GM12873 (cell line): ENCODE results near the gene HEATR1.

ENCODE experiments used
- TF ChIP-seq, protein P1 (sequence below): IDR thresholded peaks from 2 replicates; pipeline ENCODE4 v1.5.1; 2012; ENCODE audit warnings: low read depth, mild to moderate bottlenecking, moderate library complexity, low read length, control low read depth; ENCODE audit not compliant: insufficient read depth; ENCODE audit errors: missing control alignments

The HEATR1 gene, protein sequence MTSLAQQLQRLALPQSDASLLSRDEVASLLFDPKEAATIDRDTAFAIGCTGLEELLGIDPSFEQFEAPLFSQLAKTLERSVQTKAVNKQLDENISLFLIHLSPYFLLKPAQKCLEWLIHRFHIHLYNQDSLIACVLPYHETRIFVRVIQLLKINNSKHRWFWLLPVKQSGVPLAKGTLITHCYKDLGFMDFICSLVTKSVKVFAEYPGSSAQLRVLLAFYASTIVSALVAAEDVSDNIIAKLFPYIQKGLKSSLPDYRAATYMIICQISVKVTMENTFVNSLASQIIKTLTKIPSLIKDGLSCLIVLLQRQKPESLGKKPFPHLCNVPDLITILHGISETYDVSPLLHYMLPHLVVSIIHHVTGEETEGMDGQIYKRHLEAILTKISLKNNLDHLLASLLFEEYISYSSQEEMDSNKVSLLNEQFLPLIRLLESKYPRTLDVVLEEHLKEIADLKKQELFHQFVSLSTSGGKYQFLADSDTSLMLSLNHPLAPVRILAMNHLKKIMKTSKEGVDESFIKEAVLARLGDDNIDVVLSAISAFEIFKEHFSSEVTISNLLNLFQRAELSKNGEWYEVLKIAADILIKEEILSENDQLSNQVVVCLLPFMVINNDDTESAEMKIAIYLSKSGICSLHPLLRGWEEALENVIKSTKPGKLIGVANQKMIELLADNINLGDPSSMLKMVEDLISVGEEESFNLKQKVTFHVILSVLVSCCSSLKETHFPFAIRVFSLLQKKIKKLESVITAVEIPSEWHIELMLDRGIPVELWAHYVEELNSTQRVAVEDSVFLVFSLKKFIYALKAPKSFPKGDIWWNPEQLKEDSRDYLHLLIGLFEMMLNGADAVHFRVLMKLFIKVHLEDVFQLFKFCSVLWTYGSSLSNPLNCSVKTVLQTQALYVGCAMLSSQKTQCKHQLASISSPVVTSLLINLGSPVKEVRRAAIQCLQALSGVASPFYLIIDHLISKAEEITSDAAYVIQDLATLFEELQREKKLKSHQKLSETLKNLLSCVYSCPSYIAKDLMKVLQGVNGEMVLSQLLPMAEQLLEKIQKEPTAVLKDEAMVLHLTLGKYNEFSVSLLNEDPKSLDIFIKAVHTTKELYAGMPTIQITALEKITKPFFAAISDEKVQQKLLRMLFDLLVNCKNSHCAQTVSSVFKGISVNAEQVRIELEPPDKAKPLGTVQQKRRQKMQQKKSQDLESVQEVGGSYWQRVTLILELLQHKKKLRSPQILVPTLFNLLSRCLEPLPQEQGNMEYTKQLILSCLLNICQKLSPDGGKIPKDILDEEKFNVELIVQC (N-terminal part only)

DNA sequence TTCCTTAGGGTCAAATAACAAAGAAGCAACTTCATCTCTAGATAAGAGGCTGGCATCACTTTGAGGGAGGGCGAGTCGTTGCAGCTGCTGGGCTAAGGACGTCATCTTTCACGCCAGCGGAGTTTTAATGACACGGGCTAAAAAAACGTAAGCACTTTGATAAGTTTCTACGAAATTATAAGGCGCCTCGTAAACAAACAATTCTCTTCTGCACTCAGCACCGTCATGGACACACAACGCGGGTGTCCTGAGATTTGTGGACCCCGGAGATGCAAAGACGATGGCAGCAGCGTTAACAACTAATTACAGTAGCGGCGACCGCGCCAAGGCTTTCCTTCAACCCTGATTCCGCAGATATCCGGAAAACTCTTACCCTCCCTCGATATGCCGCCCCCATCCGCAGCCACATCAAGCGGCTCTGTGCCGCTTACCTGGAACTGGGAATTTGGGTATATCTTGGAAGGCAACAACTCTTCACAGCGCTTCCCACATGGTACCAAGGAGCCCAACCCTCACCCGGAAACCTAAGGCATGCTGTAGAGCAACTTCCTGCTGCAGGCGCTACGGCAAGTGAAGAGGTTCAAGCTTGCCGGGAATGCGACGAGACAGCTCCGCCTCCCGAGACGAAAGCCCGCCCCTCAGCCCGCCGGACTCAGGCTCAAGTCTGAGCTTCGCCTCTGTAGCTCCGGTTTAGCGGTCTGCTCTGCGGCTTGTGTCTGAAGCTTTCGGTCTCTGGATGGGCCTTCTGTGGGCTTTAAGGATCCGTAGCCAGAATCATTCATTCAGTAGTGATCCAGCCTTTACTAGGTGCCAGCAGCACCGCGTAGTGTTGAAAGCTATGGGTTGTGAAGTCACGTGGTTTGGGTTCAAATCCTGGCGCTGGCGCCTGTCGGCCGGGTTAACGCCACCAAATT lies at the start of gene HEATR1:
TSS of gene HEATR1 (minus strand) at position 526 of the 914 bp plus-strand sequence. CDS start at position 105, 421 bp downstream.
- TF ChIP-seq, protein P1, sequence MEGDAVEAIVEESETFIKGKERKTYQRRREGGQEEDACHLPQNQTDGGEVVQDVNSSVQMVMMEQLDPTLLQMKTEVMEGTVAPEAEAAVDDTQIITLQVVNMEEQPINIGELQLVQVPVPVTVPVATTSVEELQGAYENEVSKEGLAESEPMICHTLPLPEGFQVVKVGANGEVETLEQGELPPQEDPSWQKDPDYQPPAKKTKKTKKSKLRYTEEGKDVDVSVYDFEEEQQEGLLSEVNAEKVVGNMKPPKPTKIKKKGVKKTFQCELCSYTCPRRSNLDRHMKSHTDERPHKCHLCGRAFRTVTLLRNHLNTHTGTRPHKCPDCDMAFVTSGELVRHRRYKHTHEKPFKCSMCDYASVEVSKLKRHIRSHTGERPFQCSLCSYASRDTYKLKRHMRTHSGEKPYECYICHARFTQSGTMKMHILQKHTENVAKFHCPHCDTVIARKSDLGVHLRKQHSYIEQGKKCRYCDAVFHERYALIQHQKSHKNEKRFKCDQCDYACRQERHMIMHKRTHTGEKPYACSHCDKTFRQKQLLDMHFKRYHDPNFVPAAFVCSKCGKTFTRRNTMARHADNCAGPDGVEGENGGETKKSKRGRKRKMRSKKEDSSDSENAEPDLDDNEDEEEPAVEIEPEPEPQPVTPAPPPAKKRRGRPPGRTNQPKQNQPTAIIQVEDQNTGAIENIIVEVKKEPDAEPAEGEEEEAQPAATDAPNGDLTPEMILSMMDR = no peak

DNA sequence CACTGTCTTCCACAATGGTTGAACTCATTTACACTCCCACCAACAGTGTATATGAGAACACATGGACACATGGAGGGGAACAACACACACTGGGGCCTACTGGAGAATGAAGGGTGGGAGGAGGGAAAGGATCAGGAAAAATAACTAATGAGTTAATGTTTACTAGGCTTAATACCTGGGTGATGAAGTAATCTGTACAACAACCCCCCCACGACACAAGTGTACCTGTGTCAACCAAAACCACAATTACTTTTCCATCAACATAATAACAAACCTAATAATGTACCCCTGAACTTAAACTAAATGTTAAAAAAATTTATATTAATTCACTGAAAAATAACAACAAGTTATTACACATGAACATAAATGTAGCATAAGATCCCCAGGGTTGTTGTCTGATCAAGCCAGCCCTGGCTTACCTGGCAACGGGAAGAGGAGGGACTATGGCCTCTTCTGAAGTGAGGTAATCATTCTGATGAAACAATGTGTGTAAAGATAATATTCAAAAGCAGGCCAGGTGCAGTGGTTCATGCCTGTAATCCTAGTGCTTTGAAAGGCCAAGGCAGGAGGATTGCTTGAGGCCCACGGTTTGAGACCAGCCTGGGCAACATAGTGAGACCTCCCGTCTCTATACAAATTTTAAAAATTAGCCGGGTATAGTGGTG lies 40.8 kb upstream of the HEATR1 start:
- TF ChIP-seq, protein P1 = no peak

DNA sequence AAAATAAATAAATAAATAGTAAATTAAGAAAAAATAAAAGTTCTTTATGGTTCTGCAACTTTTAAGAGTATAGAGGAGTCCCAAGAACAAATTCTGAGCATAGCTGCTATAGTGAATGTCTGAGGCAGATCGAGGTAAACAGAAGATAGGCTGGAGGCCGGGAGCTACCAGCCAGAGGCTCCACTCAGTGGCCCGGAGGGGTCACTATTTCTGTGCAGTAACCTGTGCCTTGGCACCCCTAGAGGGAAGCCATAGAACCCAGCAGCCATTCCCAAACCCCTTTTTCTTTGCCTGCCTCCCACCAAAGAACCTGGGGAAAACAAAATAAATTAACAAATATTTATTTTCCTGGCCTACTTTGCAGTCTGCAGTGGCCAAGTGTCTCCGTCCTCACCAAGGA lies 38.4 kb upstream of the HEATR1 start:
- TF ChIP-seq, protein P1 = no peak

DNA sequence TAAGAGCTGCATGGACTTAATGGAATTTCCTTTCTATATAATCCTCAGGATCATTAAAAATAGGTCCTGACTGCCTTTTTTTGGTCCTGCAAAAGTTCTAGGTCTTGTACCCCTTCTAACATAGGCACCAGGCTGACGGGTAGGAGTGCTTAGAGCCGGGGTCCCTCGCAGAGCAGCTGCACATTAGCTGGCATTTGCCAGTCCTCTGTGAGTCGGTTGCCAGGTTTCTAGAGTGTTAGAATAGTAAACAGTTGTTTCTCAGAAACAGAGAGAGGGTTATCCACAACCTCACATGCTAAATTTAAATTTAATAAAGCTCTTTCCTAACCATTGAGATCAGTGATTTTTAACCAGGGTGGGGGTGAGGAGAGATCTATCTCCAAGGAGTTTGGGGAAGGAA lies 35.4 kb upstream of the HEATR1 start:
- TF ChIP-seq, protein P1 = no peak

DNA sequence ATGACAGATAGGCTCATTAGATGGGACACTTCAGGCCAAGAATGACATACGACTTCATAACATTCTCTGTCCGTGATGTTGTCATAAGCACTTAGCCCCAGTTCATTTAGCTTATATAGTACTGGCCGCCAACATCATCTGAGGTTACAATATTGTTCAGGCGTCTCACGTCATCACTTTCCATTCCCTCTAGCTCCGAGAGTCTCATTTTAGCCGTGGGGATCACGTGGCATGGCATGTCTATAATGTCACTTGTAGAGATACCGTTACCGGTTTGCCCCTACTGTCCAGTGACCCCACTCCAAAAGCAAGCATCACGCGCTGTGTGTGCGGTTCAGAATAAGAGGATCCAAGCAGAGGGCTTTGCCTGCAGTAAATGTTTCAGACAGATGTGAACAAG lies 34.6 kb upstream of the HEATR1 start:
- TF ChIP-seq, protein P1 = no peak

DNA sequence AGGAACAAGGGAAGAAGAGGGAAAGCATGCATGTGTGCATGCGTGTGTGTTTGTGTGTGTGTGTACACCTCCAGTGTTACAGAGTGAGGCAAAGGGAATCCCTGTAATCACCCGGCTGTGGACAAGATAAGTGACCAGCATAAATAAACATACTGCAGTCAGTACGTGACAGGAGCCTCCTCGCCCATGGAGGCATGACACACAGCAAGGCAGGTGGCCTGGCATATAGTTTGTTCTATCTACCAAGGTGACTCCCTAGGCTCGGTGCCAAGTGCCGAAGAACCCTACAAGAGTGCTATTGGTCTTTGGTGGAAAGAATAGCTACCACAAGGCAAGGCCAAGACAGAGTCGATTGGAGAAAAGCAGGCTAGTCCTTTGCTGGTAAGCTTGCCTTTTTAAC lies 31.7 kb upstream of the HEATR1 start:
- TF ChIP-seq, protein P1 = no peak
